Stomach (tissue), 9 donors: Measurements from ENCODE around the gene CEACAM16. TPM values are rescaled to one million over a fixed set of nuclear protein-coding genes. Genes with fewer than 3 reads are reported as not detected.

ENCODE experiments used
- DNase-seq, 2 donors: peaks; one replicate each; pipeline versions ENCODE4 v3.0.0 to v3.0.0-alpha.2; 2013 to 2019
- H3K27ac ChIP-seq, 5 donors: fragments of 200-600 bp in 4 of 5; sonication (generic) in 4 of 5; one replicate each; pipeline ENCODE4 v1.5.1; 2013 to 2019; ENCODE audit warnings: mild to moderate bottlenecking in 1 of 5, moderate library complexity in 1 of 5
- H3K27me3 ChIP-seq, 3 donors: fragments of 200-600 bp; sonication (generic); one replicate each; pipeline ENCODE4 v1.5.1; 2017 to 2019; ENCODE audit warnings: mixed run types in 1 of 3
- H3K36me3 ChIP-seq, 4 donors: fragments of 200-600 bp; sonication (generic); 1 replicate in 3 of 4; 2 replicates in 1 of 4; pipeline ENCODE4 v1.5.1; 2016 to 2019
- H3K4me1 ChIP-seq, 4 donors: fragments of 200-600 bp; sonication (generic); one replicate each; pipeline ENCODE4 v1.5.1; 2016 to 2019
- H3K4me3 ChIP-seq, 4 donors: fragments of 200-600 bp; sonication (generic) in 3 of 4; one replicate each; pipeline ENCODE4 v1.5.1; 2016 to 2019; ENCODE audit warnings: mild to moderate bottlenecking in 1 of 4
- H3K9me3 ChIP-seq, 4 donors: fragments of 200-600 bp; sonication (generic); one replicate each; pipeline ENCODE4 v1.5.1; 2016 to 2019
- CTCF ChIP-seq, 7 experiments: fragments of 450-650 bp in 4 of 7; fragments of 200-600 bp in 3 of 7; sonication (generic) in 3 of 7; IDR thresholded peaks; one replicate each; pipeline ENCODE4 v1.5.1; 2016 to 2019; ENCODE audit warnings: antibody characterized with exemption in 7 of 7, control low read depth in 2 of 7, mild to moderate bottlenecking in 1 of 7
- EP300 ChIP-seq: sonication (generic); formaldehyde crosslinking; IDR thresholded peaks from one replicate; pipeline ENCODE4 v1.6.1; 2017; ENCODE audit warnings: antibody characterized with exemption
- POLR2A ChIP-seq, 4 donors: fragments of 450-650 bp; IDR thresholded peaks; one replicate each; pipeline ENCODE4 v1.6.1; 2016; ENCODE audit warnings: antibody characterized with exemption in 4 of 4, control low read depth in 2 of 4, mild to moderate bottlenecking in 1 of 4, moderate library complexity in 1 of 4
- POLR2AphosphoS5 ChIP-seq, 3 donors: sonication (generic); formaldehyde crosslinking; IDR thresholded peaks; one replicate each; pipeline ENCODE4 v1.6.1; 2016; ENCODE audit warnings: antibody characterized with exemption in 3 of 3
- WGBS, 5 donors: extraction: QIAGEN DNeasy Blood & Tissue Kit in 3 of 5; methylation state at CpG; one replicate each; pipeline versions ENCODE4 v1.1.5 to v1.1.7; 2013 to 2018; 5-methylcytosine and 5-hydroxymethylcytosine counted together
- intact Hi-C: fragments of 100-400 bp; cut with DNase I; formaldehyde crosslinking; loops from one replicate; pipeline ENCODE4 v1.15.1; 2023; ENCODE audit warnings: low total_unique reads
- polyA plus RNA-seq, 3 donors: library from polyadenylated mRNA; stranded (reverse); fragments of 200-250 nt; gene quantifications; one replicate each; pipeline ENCODE4 v1.2.3, GENCODE V29; 2013
- total RNA-seq, 5 donors: library from RNA; depleted of rRNA; stranded (reverse); fragments of >200 nt; gene quantifications; one replicate each; pipeline versions ENCODE4 v1.1.0 to v1.2.3, GENCODE V29; 2014 to 2016
- donor health status: healthy with polysubstance abuse.
- donor health status: Bipolar disorder and iron deficiency.
- donor health status: healthy.

The CEACAM16 gene
- total and polyA plus RNA-seq, 8 donors = not detected

GRCh38 chr19:44710483-44710882 is 11.5 kb downstream of the CEACAM16 start:
- peaks cover 0 to 9% (median 8%) of the 10 kb centered on the region in 4 donors for H3K9me3 ChIP-seq
- no peaks in the 10 kb centered on the region for H3K4me1 ChIP-seq
- H3K36me3 ChIP-seq = no peaks in the 10 kb centered on the region
- 68 to 82% (median 76%) methylated on average over 12 to 14 of the region's 14 CpGs for WGBS, 5 donors
- H3K27ac ChIP-seq = no peak overlapping the region
- H3K4me3 ChIP-seq = no peak overlapping the region
- no peak for DNase-seq
- H3K27me3 ChIP-seq = no peaks in the 10 kb centered on the region
- intact Hi-C loops = loop anchor here (10.0 kb wide), 1 partner anchor 124 kb away; no protein-coding TSS in a partner anchor
- TF ChIP-seq EP300 (no peak), POLR2A (IDR thresholded peaks at IDR 0.05) (no peak)

GRCh38 chr19:44712864-44713515 is 14.0 kb downstream of the CEACAM16 start:
- Histone ChIP-seq H3K36me3 (no peaks in the 10 kb centered on the region), H3K27me3 (no peaks in the 10 kb centered on the region), H3K4me3 (no peak overlapping the region), H3K9me3 (peaks cover 0 to 12% (median 8%) of the 10 kb centered on the region in 4 donors), H3K4me1 (peaks cover under 1 to 14% (median 7%) of the 10 kb centered on the region in 4 donors), H3K27ac (no peak overlapping the region)
- DNase-seq = no peak
- intact Hi-C loops = loop anchor here (10.0 kb wide), 1 partner anchor 122 kb away; no protein-coding TSS in a partner anchor
- no peak for TF ChIP-seq POLR2A (IDR thresholded peaks at IDR 0.05)
- no peak for TF ChIP-seq EP300
- no peak for TF ChIP-seq CTCF (IDR thresholded peaks at IDR 0.05)
- no peak for TF ChIP-seq POLR2AphosphoS5 (IDR thresholded peaks at IDR 0.05)
- 50 to 63% (median 58%) methylated on average over 4 of the region's 4 CpGs for WGBS, 5 donors

GRCh38 chr19:44714597-44715169 is 15.7 kb downstream of the CEACAM16 start:
- WGBS, 5 donors = 46 to 66% (median 50%) methylated on average over 2 of the region's 2 CpGs
- no peaks in the 10 kb centered on the region for H3K27me3 ChIP-seq
- TF ChIP-seq POLR2AphosphoS5 (IDR thresholded peaks at IDR 0.05) = no peak
- H3K36me3 ChIP-seq = no peaks in the 10 kb centered on the region
- peaks cover 0 to 12% (median 8%) of the 10 kb centered on the region in 4 donors for H3K9me3 ChIP-seq
- DNase-seq = no peak
- no peak overlapping the region for H3K27ac ChIP-seq
- H3K4me3 ChIP-seq = no peak overlapping the region
- peaks cover 16 to 29% (median 22%) of the 10 kb centered on the region in 4 donors for H3K4me1 ChIP-seq
- intact Hi-C loops = loop anchor here (10.0 kb wide), 1 partner anchor 120 kb away; no protein-coding TSS in a partner anchor

GRCh38 chr19:44717603-44718002 is 18.7 kb downstream of the CEACAM16 start:
- peaks cover 16 to 39% (median 24%) of the 10 kb centered on the region in 4 donors for H3K4me1 ChIP-seq
- H3K27ac ChIP-seq = peak overlapping the region in 4 of 5 donors; percentile 82 to 86 (median 84)
- WGBS, 5 donors = 82 to 90% (median 85%) methylated on average over 6 of the region's 6 CpGs
- peaks cover 0 to 12% (median 8%) of the 10 kb centered on the region in 4 donors for H3K9me3 ChIP-seq
- no peak for DNase-seq
- TF ChIP-seq POLR2AphosphoS5 (IDR thresholded peaks at IDR 0.05) (no peak), EP300 (no peak), CTCF (IDR thresholded peaks at IDR 0.05) (no peak), POLR2A (IDR thresholded peaks at IDR 0.05) (no peak)
- H3K27me3 ChIP-seq = no peaks in the 10 kb centered on the region
- intact Hi-C loops = loop anchor here (10.0 kb wide), 1 partner anchor 117 kb away; no protein-coding TSS in a partner anchor
- H3K4me3 ChIP-seq = no peak overlapping the region
- no peaks in the 10 kb centered on the region for H3K36me3 ChIP-seq

GRCh38 chr19:44718441-44719261 is 19.7 kb downstream of the CEACAM16 start:
- Histone ChIP-seq H3K27ac (peak overlapping the region; percentile 82 to 86 (median 84)), H3K9me3 (peaks cover 0 to 12% (median 8%) of the 10 kb centered on the region in 4 donors), H3K4me3 (peak overlapping the region in 2 of 4 donors; percentile 14 to 22), H3K27me3 (no peaks in the 10 kb centered on the region), H3K4me1 (peaks cover 22 to 48% (median 29%) of the 10 kb centered on the region in 4 donors), H3K36me3 (no peaks in the 10 kb centered on the region)
- intact Hi-C loops = loop anchor here (10.0 kb wide), 1 partner anchor 116 kb away; no protein-coding TSS in a partner anchor
- TF ChIP-seq POLR2AphosphoS5 (IDR thresholded peaks at IDR 0.05) = peak in 1 of 3 donors; percentile 64
- TF ChIP-seq POLR2A (IDR thresholded peaks at IDR 0.05) = no peak
- 18 to 35% (median 19%) methylated on average over 8 to 11 of the region's 11 CpGs for WGBS, 5 donors
- DNase-seq = peak; percentile 90 to 93
